Measurements from ENCODE around the gene KIAA0825. TPM values are rescaled to one million over a fixed set of nuclear protein-coding genes. Genes with fewer than 3 reads are reported as not detected.

The KIAA0825 gene
- total RNA-seq, 1 experiment from 2014 or later = 0.07 TPM

GRCh38 chr5:94423411-94423810 is 195.0 kb downstream of the KIAA0825 start:
- H3K4me1 ChIP-seq (ENCODE audit: insufficient read depth, low read length) = peaks cover 14% of the 10 kb centered on the region; the same call in 1 of the 2 replicates
- CTCF ChIA-PET = no interaction called here
- TF ChIP-seq CTCF (conservative IDR thresholded peaks at IDR 0.05; ENCODE audit: low read depth, low read length) (no peak), EZH2 (IDR thresholded peaks at IDR 0.05; ENCODE audit: low read length, unreplicated experiment) (no peak), EZH2phosphoT487 (IDR thresholded peaks at IDR 0.05; ENCODE audit: borderline replicate concordance, low read length) (no peak)
- no peaks in the 10 kb centered on the region for H3F3A ChIP-seq (ENCODE audit: low read length, unreplicated experiment)
- H3K27ac ChIP-seq (ENCODE audit: low read length) = no peak overlapping the region
- no peak overlapping the region for H3K9ac ChIP-seq (ENCODE audit: low read length)
- no peak for DNase-seq
- H3K4me3 ChIP-seq (ENCODE audit: low read length) = no peak overlapping the region
- POLR2A ChIA-PET (ENCODE audit: unreplicated experiment) = no interaction called here
- no peaks in the 10 kb centered on the region for H3K36me3 ChIP-seq (ENCODE audit: low read depth, low read length)
- BruUV-seq (replicated peaks) = no TSS peak
- no peaks in the 10 kb centered on the region for H4K20me1 ChIP-seq (ENCODE audit: low read length)
- H3K9me3 ChIP-seq (ENCODE audit: low read length) = no peaks in the 10 kb centered on the region
- intact Hi-C loops (cut with micrococcal nuclease) = no loop called here
- H2AFZ ChIP-seq (ENCODE audit: low read length) = no peak overlapping the region
- H3K9me2 ChIP-seq (replicated peaks; ENCODE audit: low read length) = no peaks in the 10 kb centered on the region
- H3K4me2 ChIP-seq (ENCODE audit: low read length) = no peak overlapping the region
- H3K79me2 ChIP-seq (ENCODE audit: low read length) = no peaks in the 10 kb centered on the region
- no peaks in the 10 kb centered on the region for H3K27me3 ChIP-seq (ENCODE audit: low read length)
- ATAC-seq = no peak; the same call in 1 of the 2 replicates

GRCh38 chr5:94422812-94423211 is 195.6 kb downstream of the KIAA0825 start:
- H3K9me2 ChIP-seq (replicated peaks; ENCODE audit: low read length) = no peaks in the 10 kb centered on the region
- H3K9me3 ChIP-seq (ENCODE audit: low read length) = no peaks in the 10 kb centered on the region
- DNase-seq (peak; percentile 64), ATAC-seq (peak; percentile 96)
- H3F3A ChIP-seq (ENCODE audit: low read length, unreplicated experiment) = no peaks in the 10 kb centered on the region
- ChIA-PET CTCF (no interaction called here), POLR2A (ENCODE audit: unreplicated experiment) (no interaction called here)
- H3K4me3 ChIP-seq (ENCODE audit: low read length) = no peak overlapping the region
- no peaks in the 10 kb centered on the region for H4K20me1 ChIP-seq (ENCODE audit: low read length)
- TF ChIP-seq CTCF (conservative IDR thresholded peaks at IDR 0.05; ENCODE audit: low read depth, low read length) (no peak), EZH2phosphoT487 (IDR thresholded peaks at IDR 0.05; ENCODE audit: borderline replicate concordance, low read length) (no peak), EZH2 (IDR thresholded peaks at IDR 0.05; ENCODE audit: low read length, unreplicated experiment) (no peak)
- H3K9ac ChIP-seq (ENCODE audit: low read length) = no peak overlapping the region
- H3K36me3 ChIP-seq (ENCODE audit: low read depth, low read length) = no peaks in the 10 kb centered on the region
- no peaks in the 10 kb centered on the region for H3K79me2 ChIP-seq (ENCODE audit: low read length)
- no TSS peak for BruUV-seq (replicated peaks)
- peaks cover 14% of the 10 kb centered on the region; the same call in 1 of the 2 replicates for H3K4me1 ChIP-seq (ENCODE audit: insufficient read depth, low read length)
- no peak overlapping the region for H3K4me2 ChIP-seq (ENCODE audit: low read length)
- intact Hi-C loops (cut with micrococcal nuclease) = no loop called here
- no peaks in the 10 kb centered on the region for H3K27me3 ChIP-seq (ENCODE audit: low read length)
- no peak overlapping the region for H2AFZ ChIP-seq (ENCODE audit: low read length)
- no peak overlapping the region for H3K27ac ChIP-seq (ENCODE audit: low read length)

GRCh38 chr5:94420885-94421284 is 197.5 kb downstream of the KIAA0825 start:
- intact Hi-C loops (cut with micrococcal nuclease) = no loop called here

More at GRCh38 chr5:94420885-94421284, 197.5 kb downstream of the KIAA0825 start:
- ATAC-seq (no peak), DNase-seq (no peak)
- no peaks in the 10 kb centered on the region for H3K9me3 ChIP-seq (ENCODE audit: low read length)
- no peak overlapping the region for H2AFZ ChIP-seq (ENCODE audit: low read length)
- POLR2A ChIA-PET (ENCODE audit: unreplicated experiment) = no interaction called here
- BruUV-seq (replicated peaks) = no TSS peak
- no peaks in the 10 kb centered on the region for H3K79me2 ChIP-seq (ENCODE audit: low read length)
- no peak overlapping the region for H3K4me3 ChIP-seq (ENCODE audit: low read length)
- TF ChIP-seq CTCF (conservative IDR thresholded peaks at IDR 0.05; ENCODE audit: low read depth, low read length) = no peak
- no peak for TF ChIP-seq EZH2 (IDR thresholded peaks at IDR 0.05; ENCODE audit: low read length, unreplicated experiment)
- no peak for TF ChIP-seq EZH2phosphoT487 (IDR thresholded peaks at IDR 0.05; ENCODE audit: borderline replicate concordance, low read length)
- CTCF ChIA-PET = no interaction called here
- no peak overlapping the region for H3K9ac ChIP-seq (ENCODE audit: low read length)
- H3K4me1 ChIP-seq (ENCODE audit: insufficient read depth, low read length) = peaks cover 14% of the 10 kb centered on the region; the same call in 1 of the 2 replicates
- H3K9me2 ChIP-seq (replicated peaks; ENCODE audit: low read length) = no peaks in the 10 kb centered on the region
- H4K20me1 ChIP-seq (ENCODE audit: low read length) = no peaks in the 10 kb centered on the region
- no peak overlapping the region for H3K27ac ChIP-seq (ENCODE audit: low read length)
- no peaks in the 10 kb centered on the region for H3K36me3 ChIP-seq (ENCODE audit: low read depth, low read length)
- no peak overlapping the region for H3K4me2 ChIP-seq (ENCODE audit: low read length)
- H3F3A ChIP-seq (ENCODE audit: low read length, unreplicated experiment) = no peaks in the 10 kb centered on the region
- no peaks in the 10 kb centered on the region for H3K27me3 ChIP-seq (ENCODE audit: low read length)

Data from PC-3 (cell line).